ENCODE results near the gene ERC2.

GRCh38 chr3:56089739-56090138 is 378.5 kb downstream of the ERC2 start:
- TF ChIP-seq CTCF (IDR thresholded peaks at IDR 0.05), result no peak
- TF ChIP-seq POLR2A (IDR thresholded peaks at IDR 0.05), result no peak

Measured in heart left ventricle (tissue), 13 donors.